Mesenteric fat pad (tissue), 1 donor: Measurements from ENCODE around the gene NECAB2. TPM values are rescaled to one million over a fixed set of nuclear protein-coding genes. Genes with fewer than 3 reads are reported as not detected.
A peak's percentile ranks its signal among the peaks of the same experiment; 100 is the strongest.

Experiments
- DNase-seq: peaks from one replicate; pipeline ENCODE4 v3.0.0-alpha.2; 2020; ENCODE audit warnings: low spot score
- total RNA-seq: library from RNA; stranded (reverse); fragmentation: NEBNext Ultra II Directional; extraction: Animal tissue kit (Norgen Biotek cat#: 25700); gene quantifications from one replicate; pipeline ENCODE4 v1.2.1, GENCODE V29; 2021
- donor health status: DM: yes; HTN: yes; CAD: no.

NECAB2 gene
- total RNA-seq, 1 donor from 2014 or later: 1.5 TPM

GRCh38 chr16:83951544-83951943 lies 16.5 kb upstream of the NECAB2 start:
- DNase-seq: no peak

GRCh38 chr16:83952587-83952939 lies 15.5 kb upstream of the NECAB2 start:
- no peak for DNase-seq

GRCh38 chr16:83952940-83953795 lies 14.9 kb upstream of the NECAB2 start, which contains the start of gene OSGIN1:
Gene OSGIN1 (plus strand): TSS chr16:83953240. CDS start chr16:83957672, 4,432 bp downstream.
- DNase-seq: peak; percentile 96

GRCh38 chr16:83953796-83954576 lies 14.1 kb upstream of the NECAB2 start:
- no peak for DNase-seq

- DNase-seq: no peak
Measured at GRCh38 chr16:83954577-83955016, 13.4 kb upstream of the NECAB2 start.

GRCh38 chr16:83955218-83956130 lies 12.6 kb upstream of the NECAB2 start:
- DNase-seq: no peak

- DNase-seq: peak; percentile 94
Measured at GRCh38 chr16:83956336-83957289, 11.4 kb upstream of the NECAB2 start.

- DNase-seq: no peak
Measured at GRCh38 chr16:83957296-83957855, 10.7 kb upstream of the NECAB2 start.

- no peak for DNase-seq
Measured at GRCh38 chr16:83958137-83958845, 9.8 kb upstream of the NECAB2 start.

GRCh38 chr16:83958846-83959565 lies 9.0 kb upstream of the NECAB2 start:
- no peak for DNase-seq

- no peak for DNase-seq
Measured at GRCh38 chr16:83959656-83960434, 8.2 kb upstream of the NECAB2 start.

- DNase-seq: no peak
Measured at GRCh38 chr16:83960521-83961249, 7.4 kb upstream of the NECAB2 start.

GRCh38 chr16:83961591-83961990 lies 6.5 kb upstream of the NECAB2 start:
- DNase-seq: no peak

- DNase-seq: no peak
Measured at GRCh38 chr16:83963277-83964119, 4.5 kb upstream of the NECAB2 start.

GRCh38 chr16:83964684-83965443 lies 3.2 kb upstream of the NECAB2 start:
- DNase-seq: no peak
